H1 (cell line): ENCODE measurements around the gene RFX3. TPM values are rescaled to one million over a fixed set of nuclear protein-coding genes. Genes with fewer than 3 reads are reported as not detected.
A peak's percentile ranks its signal among the peaks of the same experiment; 100 is the strongest.

Experiments
- CTCF ChIA-PET: fragments of 300-600 bp; sonication (Branson Sonifier 250); formaldehyde crosslinking; loops from one replicate; lab custom pipeline; 2021; ENCODE audit not compliant: partially characterized antibody; lab: Charles Lee
- POLR2A ChIA-PET: fragments of 300-600 bp; sonication (Branson Sonifier 250); formaldehyde crosslinking; loops from one replicate; lab custom pipeline; 2021; ENCODE audit warnings: inconsistent platforms; ENCODE audit not compliant: partially characterized antibody; lab: Charles Lee
- DNase-seq, 2 experiments: peaks; one replicate each; pipeline versions ENCODE4 v3.0.0 to v3.0.0-alpha.2; 2010 to 2022; ENCODE audit warnings: low spot score in 2 of 2, low read depth in 1 of 2, mixed read lengths in 1 of 2
- FAIRE-seq: peaks from 2 replicates; lab custom pipeline; 2011; peaks lifted over from hg19 to GRCh38; lab: Jason Lieb, UNC
- H2AFZ ChIP-seq: 2 replicates; pipeline ENCODE4 v1.8.1; 2012; ENCODE audit warnings: low read length, inconsistent platforms
- H2AK5ac ChIP-seq: 2 replicates; pipeline ENCODE4 v1.6.1; 2013; ENCODE audit warnings: low read depth, low read length
- H2BK120ac ChIP-seq: replicated peaks from 2 replicates; pipeline ENCODE3; 2013; ENCODE audit warnings: low read depth, low read length, inconsistent platforms
- H2BK12ac ChIP-seq: 2 replicates; pipeline ENCODE4 v1.6.1; 2013; ENCODE audit warnings: low read depth, low read length
- H2BK15ac ChIP-seq: 2 replicates; pipeline ENCODE4 v1.6.1; 2013; ENCODE audit warnings: low read length
- H2BK20ac ChIP-seq: 2 replicates; pipeline ENCODE4 v1.6.1; 2013; ENCODE audit warnings: low read length
- H2BK5ac ChIP-seq: 2 replicates; pipeline ENCODE4 v1.6.1; 2013; ENCODE audit warnings: low read depth, low read length
- H3K14ac ChIP-seq: 2 replicates; pipeline ENCODE4 v1.6.1; 2013; ENCODE audit warnings: inconsistent platforms; ENCODE audit not compliant: insufficient read length
- H3K18ac ChIP-seq: 2 replicates; pipeline ENCODE4 v1.6.1; 2013; ENCODE audit warnings: low read length; ENCODE audit errors: extremely low read depth
- H3K23ac ChIP-seq: 2 replicates; pipeline ENCODE4 v1.6.1; 2013; ENCODE audit warnings: inconsistent platforms; ENCODE audit not compliant: insufficient read length
- H3K23me2 ChIP-seq: 2 replicates; pipeline ENCODE4 v1.6.1; 2013; ENCODE audit warnings: low read depth, low read length
- H3K27ac ChIP-seq: 2 replicates; pipeline ENCODE4 v1.6.1; 2011; ENCODE audit warnings: low read depth, low read length, inconsistent platforms
- H3K27me3 ChIP-seq, 4 experiments: replicated peaks in 1 of 4; 1 replicate in 1 of 4; 2 replicates in 3 of 4; pipeline versions ENCODE4 v1.6.1 to v1.8.1; 2011 to 2013; ENCODE audit warnings: low read length in 3 of 4, mild to moderate bottlenecking in 3 of 4, inconsistent platforms in 2 of 4, mixed read lengths in 2 of 4, moderate library complexity in 1 of 4; ENCODE audit not compliant: control insufficient read depth in 3 of 4, insufficient read depth in 3 of 4; ENCODE audit errors: extremely low read depth in 1 of 4
- H3K36me3 ChIP-seq, 4 experiments: 2 replicates each; pipeline versions ENCODE4 v1.6.1 to v1.8.1; 2011 to 2013; ENCODE audit warnings: mild to moderate bottlenecking in 4 of 4, low read length in 3 of 4, moderate library complexity in 2 of 4, control low read depth in 1 of 4, inconsistent platforms in 1 of 4; ENCODE audit not compliant: insufficient read depth in 4 of 4, control insufficient read depth in 2 of 4
- H3K4ac ChIP-seq: replicated peaks from 2 replicates; pipeline ENCODE3; 2013; ENCODE audit warnings: low read length, low read depth, mixed read lengths, inconsistent platforms; ENCODE audit not compliant: insufficient read length
- H3K4me1 ChIP-seq, 4 experiments: replicated peaks in 1 of 4; 1 replicate in 1 of 4; 2 replicates in 3 of 4; pipeline versions ENCODE4 v1.6.1 to v1.8.1; 2011 to 2013; ENCODE audit warnings: low read length in 3 of 4, inconsistent platforms in 2 of 4, mixed read lengths in 1 of 4; ENCODE audit not compliant: insufficient read depth in 4 of 4, control insufficient read depth in 3 of 4
- H3K4me2 ChIP-seq, 2 experiments: 2 replicates each; pipeline versions ENCODE4 v1.6.1 to v1.8.1; 2011 to 2013; ENCODE audit warnings: low read depth in 2 of 2, low read length in 2 of 2, control low read depth in 1 of 2, inconsistent platforms in 1 of 2, mild to moderate bottlenecking in 1 of 2; ENCODE audit not compliant: insufficient read depth in 1 of 2
- H3K4me3 ChIP-seq, 4 experiments: fragments of 200-600, 300-600 bp in 1 of 4; sonication (generic), shearing (Covaris generic), sonication (Bioruptor Twin) in 1 of 4; 2 replicates each; pipeline versions ENCODE4 v1.5.1 to v1.8.1; 2011 to 2016; ENCODE audit warnings: low read length in 4 of 4, low read depth in 3 of 4, control low read depth in 2 of 4, inconsistent platforms in 2 of 4, mild to moderate bottlenecking in 2 of 4, mixed read lengths in 1 of 4, moderate library complexity in 1 of 4; ENCODE audit not compliant: insufficient read depth in 2 of 4; ENCODE audit errors: extremely low read depth in 1 of 4
- H3K56ac ChIP-seq: replicated peaks from 2 replicates; pipeline ENCODE3; 2013; ENCODE audit warnings: low read depth, mild to moderate bottlenecking, mixed read lengths, low read length, inconsistent platforms; ENCODE audit not compliant: insufficient read length
- H3K79me1 ChIP-seq: 2 replicates; pipeline ENCODE4 v1.6.1; 2013; ENCODE audit warnings: low read depth, low read length, control low read depth
- H3K79me2 ChIP-seq, 2 experiments: 2 replicates each; pipeline versions ENCODE4 v1.6.1 to v1.8.1; 2012 to 2013; ENCODE audit warnings: low read length in 2 of 2, mild to moderate bottlenecking in 2 of 2, inconsistent platforms in 1 of 2; ENCODE audit not compliant: insufficient read depth in 2 of 2, control insufficient read depth in 1 of 2
- H3K9ac ChIP-seq, 4 experiments: replicated peaks in 1 of 4; 1 replicate in 1 of 4; 2 replicates in 3 of 4; pipeline versions ENCODE4 v1.6.1 to v1.8.1; 2011 to 2013; ENCODE audit warnings: low read depth in 3 of 4, low read length in 3 of 4, control low read depth in 2 of 4, mild to moderate bottlenecking in 2 of 4, moderate library complexity in 2 of 4, inconsistent platforms in 1 of 4; ENCODE audit errors: extremely low read depth in 1 of 4
- H3K9me3 ChIP-seq, 2 experiments: 2 replicates each; pipeline versions ENCODE4 v1.6.1 to v1.8.1; 2012 to 2013; ENCODE audit warnings: mild to moderate bottlenecking in 2 of 2, moderate library complexity in 2 of 2, control low read depth in 1 of 2, inconsistent platforms in 1 of 2, low read depth in 1 of 2, low read length in 1 of 2, mixed read lengths in 1 of 2; ENCODE audit not compliant: insufficient read depth in 2 of 2
- H4K20me1 ChIP-seq, 2 experiments: replicated peaks in 1 of 2; 2 replicates each; pipeline versions ENCODE3 to v1.8.1; 2011 to 2013; ENCODE audit warnings: inconsistent platforms in 2 of 2, low read length in 2 of 2, mild to moderate bottlenecking in 1 of 2; ENCODE audit not compliant: insufficient read depth in 2 of 2, control insufficient read depth in 1 of 2
- H4K5ac ChIP-seq: 2 replicates; pipeline ENCODE4 v1.6.1; 2013; ENCODE audit warnings: low read length, low read depth, mixed read lengths, inconsistent platforms; ENCODE audit not compliant: insufficient read length
- H4K8ac ChIP-seq: 2 replicates; pipeline ENCODE4 v1.8.0; 2013; ENCODE audit warnings: mild to moderate bottlenecking, moderate library complexity, low read length, inconsistent platforms; ENCODE audit not compliant: insufficient read depth; ENCODE audit errors: extremely low read depth
- H4K91ac ChIP-seq: replicated peaks from 2 replicates; pipeline ENCODE3; 2013; ENCODE audit warnings: low read length, mixed read lengths, inconsistent platforms; ENCODE audit not compliant: insufficient read length
- BCL11A ChIP-seq, 2 experiments: IDR thresholded peaks; one replicate each; pipeline ENCODE4 v1.6.1; 2011; ENCODE audit warnings: low read depth in 2 of 2, low read length in 2 of 2, mild to moderate bottlenecking in 2 of 2
- CHD2 ChIP-seq: IDR thresholded peaks from 2 replicates; pipeline ENCODE4 v1.6.1; 2012; ENCODE audit warnings: low read length, improper control_type of control experiment
- CREB1 ChIP-seq: IDR thresholded peaks from 2 replicates; pipeline ENCODE4 v1.6.1; 2012; ENCODE audit warnings: inconsistent platforms
- CTBP2 ChIP-seq: IDR thresholded peaks from 2 replicates; pipeline ENCODE4 v1.7.0; 2011; ENCODE audit warnings: borderline replicate concordance, mild to moderate bottlenecking, moderate library complexity, mixed read lengths, low read length; ENCODE audit not compliant: insufficient read depth, insufficient read length
- KDM4A ChIP-seq: IDR thresholded peaks from one replicate; pipeline ENCODE4 v1.7.1; 2012; ENCODE audit warnings: low read depth, mild to moderate bottlenecking, moderate library complexity, low read length, inconsistent platforms; ENCODE audit not compliant: severe bottlenecking
- KDM5A ChIP-seq: fragments of 200-600 bp; IDR thresholded peaks from 2 replicates; pipeline ENCODE4 v1.7.1; 2012; ENCODE audit warnings: mild to moderate bottlenecking, low read length, inconsistent platforms, mixed read lengths
- WGBS, 2 experiments: shearing (Covaris generic) in 1 of 2; methylation state at CpG; one replicate each; pipeline versions ENCODE4 v1.1.6 to v1.1.7; 2013 to 2015; ENCODE audit warnings: low lambda C conversion rate in 2 of 2, mixed read lengths in 2 of 2, inconsistent platforms in 1 of 2, low coverage in 1 of 2, missing lambda C conversion rate in 1 of 2; ENCODE audit not compliant: insufficient replicate concordance in 2 of 2, insufficient coverage in 1 of 2, insufficient read length in 1 of 2; ENCODE audit errors: extremely low coverage in 1 of 2, missing lambda C conversion rate in 1 of 2; 5-methylcytosine and 5-hydroxymethylcytosine counted together
- polyA plus RNA-seq, 7 experiments: library from polyadenylated mRNA; depleted of rRNA in 3 of 7; stranded (reverse) in 5 of 7; unstranded in 2 of 7; fragments of >200 nt in 5 of 7; fragments of 200-250 nt in 2 of 7; gene quantifications; 1 replicate in 5 of 7; 2 replicates in 1 of 7; 4 replicates in 1 of 7; pipeline versions ENCODE4 v1.2.1 to v1.2.3, GENCODE V29; 2011 to 2013; ENCODE audit warnings: missing spikeins in 2 of 7, mixed read lengths in 2 of 7
- total RNA-seq: library from RNA; stranded (reverse); fragmentation: NEBNext Ultra II Directional; extraction: Animal tissue kit (Norgen Biotek cat#: 25700); gene quantifications from 2 replicates; pipeline ENCODE4 v1.2.1, GENCODE V29; 2021
- TF ChIP-seq, protein P1 (sequence below), 3 experiments: IDR thresholded peaks; 1 replicate in 2 of 3; 2 replicates in 1 of 3; pipeline versions ENCODE4 v1.5.1 to v1.6.1; 2011; ENCODE audit warnings: low read length in 3 of 3, mild to moderate bottlenecking in 3 of 3, inconsistent platforms in 2 of 3, low read depth in 1 of 3, moderate library complexity in 1 of 3; ENCODE audit not compliant: insufficient read depth in 1 of 3; ENCODE audit errors: control extremely low read depth in 1 of 3
- TF ChIP-seq, protein P2 (sequence below): IDR thresholded peaks from 2 replicates; pipeline ENCODE4 v1.6.1; 2012; ENCODE audit warnings: low read length, inconsistent platforms

RFX3 gene
- total and polyA plus RNA-seq, 2 of the 8 experiments (the other 6 are each of a cell fraction or from before 2014, with no cell fraction given), result 4.9 to 22.6 TPM

DNA sequence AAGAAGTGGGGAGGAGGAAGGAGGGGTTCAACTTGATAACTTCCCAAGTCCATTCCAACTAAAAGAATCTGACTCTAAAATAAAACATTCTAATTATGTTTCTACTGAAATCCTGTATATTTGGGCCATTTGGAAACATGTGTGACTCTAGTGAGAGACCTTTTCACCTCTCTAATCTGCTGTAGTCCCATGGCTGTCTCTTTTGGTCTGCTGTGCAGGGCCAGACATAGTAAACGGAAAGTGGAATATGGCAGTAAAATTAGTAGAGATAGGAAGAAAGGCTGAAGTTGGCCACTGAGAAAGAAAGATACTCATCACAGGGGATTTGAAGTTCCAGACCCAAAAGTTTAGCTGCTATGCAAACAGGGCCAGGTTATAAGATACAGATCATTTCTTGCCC is 15.9 kb downstream of the RFX3 start:
- Histone ChIP-seq H3K23ac (no peak overlapping the region), H3K4ac (no peak overlapping the region), H3K4me1 (peaks cover 0 to 8% (median under 1%) of the 10 kb centered on the region in 4 experiments; a peak in 1 of 7 replicates), H3K9me3 (no peaks in the 10 kb centered on the region), H4K20me1 (peaks cover 0 to 1% of the 10 kb centered on the region in 2 experiments), H4K8ac (no peak overlapping the region), H3K14ac (no peak overlapping the region), H3K27ac (peak overlapping the region; percentile 58; the same call in 1 of the 2 replicates), H3K56ac (no peak overlapping the region), H2BK20ac (no peak overlapping the region), H3K4me3 (no peak overlapping the region), H2BK12ac (no peak overlapping the region), H2AK5ac (no peak overlapping the region), H4K5ac (no peak overlapping the region), H2AFZ (no peak overlapping the region), H3K27me3 (no peaks in the 10 kb centered on the region), H3K36me3 (no peaks in the 10 kb centered on the region), H3K18ac (no peak overlapping the region), H3K79me2 (peaks cover 0 to 67% of the 10 kb centered on the region in 2 experiments; a peak in 2 of 4 replicates), H4K91ac (no peak overlapping the region), H3K79me1 (no peaks in the 10 kb centered on the region), H2BK120ac (no peak overlapping the region), H3K9ac (no peak overlapping the region), H3K23me2 (no peaks in the 10 kb centered on the region), H3K4me2 (no peak overlapping the region), H2BK15ac (no peak overlapping the region), H2BK5ac (no peak overlapping the region)
- WGBS, 2 experiments, result 85% methylated on average over 1 of the region's 1 CpG; no CpG with 5 or more reads in 1 of the 2 experiments
- TF ChIP-seq CREB1, result no peak
- TF ChIP-seq CHD2, result no peak
- TF ChIP-seq BCL11A (IDR thresholded peaks at IDR 0.05; ENCODE audit: low read depth in 2 of 2, low read length in 2 of 2), result no peak
- no peak for TF ChIP-seq CTBP2
- TF ChIP-seq, protein P1, sequence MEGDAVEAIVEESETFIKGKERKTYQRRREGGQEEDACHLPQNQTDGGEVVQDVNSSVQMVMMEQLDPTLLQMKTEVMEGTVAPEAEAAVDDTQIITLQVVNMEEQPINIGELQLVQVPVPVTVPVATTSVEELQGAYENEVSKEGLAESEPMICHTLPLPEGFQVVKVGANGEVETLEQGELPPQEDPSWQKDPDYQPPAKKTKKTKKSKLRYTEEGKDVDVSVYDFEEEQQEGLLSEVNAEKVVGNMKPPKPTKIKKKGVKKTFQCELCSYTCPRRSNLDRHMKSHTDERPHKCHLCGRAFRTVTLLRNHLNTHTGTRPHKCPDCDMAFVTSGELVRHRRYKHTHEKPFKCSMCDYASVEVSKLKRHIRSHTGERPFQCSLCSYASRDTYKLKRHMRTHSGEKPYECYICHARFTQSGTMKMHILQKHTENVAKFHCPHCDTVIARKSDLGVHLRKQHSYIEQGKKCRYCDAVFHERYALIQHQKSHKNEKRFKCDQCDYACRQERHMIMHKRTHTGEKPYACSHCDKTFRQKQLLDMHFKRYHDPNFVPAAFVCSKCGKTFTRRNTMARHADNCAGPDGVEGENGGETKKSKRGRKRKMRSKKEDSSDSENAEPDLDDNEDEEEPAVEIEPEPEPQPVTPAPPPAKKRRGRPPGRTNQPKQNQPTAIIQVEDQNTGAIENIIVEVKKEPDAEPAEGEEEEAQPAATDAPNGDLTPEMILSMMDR (IDR thresholded peaks at IDR 0.05; ENCODE audit: control extremely low read depth in 1 of 3, insufficient read depth in 1 of 3, low read depth in 1 of 3, low read length in 3 of 3), result no peak
- no peak for TF ChIP-seq KDM4A
- TF ChIP-seq KDM5A, result no peak
- TF ChIP-seq, protein P2, sequence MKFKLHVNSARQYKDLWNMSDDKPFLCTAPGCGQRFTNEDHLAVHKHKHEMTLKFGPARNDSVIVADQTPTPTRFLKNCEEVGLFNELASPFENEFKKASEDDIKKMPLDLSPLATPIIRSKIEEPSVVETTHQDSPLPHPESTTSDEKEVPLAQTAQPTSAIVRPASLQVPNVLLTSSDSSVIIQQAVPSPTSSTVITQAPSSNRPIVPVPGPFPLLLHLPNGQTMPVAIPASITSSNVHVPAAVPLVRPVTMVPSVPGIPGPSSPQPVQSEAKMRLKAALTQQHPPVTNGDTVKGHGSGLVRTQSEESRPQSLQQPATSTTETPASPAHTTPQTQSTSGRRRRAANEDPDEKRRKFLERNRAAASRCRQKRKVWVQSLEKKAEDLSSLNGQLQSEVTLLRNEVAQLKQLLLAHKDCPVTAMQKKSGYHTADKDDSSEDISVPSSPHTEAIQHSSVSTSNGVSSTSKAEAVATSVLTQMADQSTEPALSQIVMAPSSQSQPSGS, result no peak
- no peak for FAIRE-seq
- POLR2A ChIA-PET, result no interaction called here
- CTCF ChIA-PET, result no interaction called here
- no peak for DNase-seq
